ENCODE measurements around the gene SNX9.

SNX9 gene

GRCh38 chr6:157984686-157985225 is 161.7 kb downstream of the SNX9 start:
- Histone ChIP-seq H2AFZ (ENCODE audit: low read length) (no peak overlapping the region), H3K27me3 (ENCODE audit: insufficient read depth, low read length) (peaks cover 13% of the 10 kb centered on the region; the same call in 1 of the 2 replicates), H4K20me1 (ENCODE audit: insufficient read depth, low read length) (no peaks in the 10 kb centered on the region), H3K79me2 (ENCODE audit: insufficient read depth, low read length) (no peaks in the 10 kb centered on the region), H3K4me3 (ENCODE audit: low read depth, low read length, poor library complexity, severe bottlenecking) (no peak overlapping the region), H3K9me2 (ENCODE audit: low read depth, low read length) (no peaks in the 10 kb centered on the region), H3F3A (ENCODE audit: insufficient read depth, low read length) (no peaks in the 10 kb centered on the region), H3K9me3 (ENCODE audit: low read length) (no peaks in the 10 kb centered on the region), H3K4me1 (ENCODE audit: insufficient read depth, low read length, severe bottlenecking) (peaks cover 16% of the 10 kb centered on the region), H3K9ac (ENCODE audit: low read length) (no peak overlapping the region), H3K27ac (ENCODE audit: low read depth, low read length, poor library complexity, severe bottlenecking) (no peak overlapping the region), H3K4me2 (ENCODE audit: low read length) (no peak overlapping the region), H3K36me3 (ENCODE audit: insufficient read depth, low read length) (no peaks in the 10 kb centered on the region)
- TF ChIP-seq EZH2 (IDR thresholded peaks at IDR 0.05; ENCODE audit: borderline replicate concordance, low read length) (no peak), CTCF (IDR thresholded peaks at IDR 0.05; ENCODE audit: low read length) (no peak)

GRCh38 chr6:157985378-157986155 is 162.5 kb downstream of the SNX9 start:
- no peak overlapping the region for H3K4me2 ChIP-seq (ENCODE audit: low read length)
- H3K4me1 ChIP-seq (ENCODE audit: insufficient read depth, low read length, severe bottlenecking), result peaks cover 19% of the 10 kb centered on the region
- no peaks in the 10 kb centered on the region for H3K9me3 ChIP-seq (ENCODE audit: low read length)
- H3K27ac ChIP-seq (ENCODE audit: low read depth, low read length, poor library complexity, severe bottlenecking), result no peak overlapping the region
- no peaks in the 10 kb centered on the region for H3F3A ChIP-seq (ENCODE audit: insufficient read depth, low read length)
- H3K9me2 ChIP-seq (ENCODE audit: low read depth, low read length), result no peaks in the 10 kb centered on the region
- no peaks in the 10 kb centered on the region for H4K20me1 ChIP-seq (ENCODE audit: insufficient read depth, low read length)
- H3K9ac ChIP-seq (ENCODE audit: low read length), result no peak overlapping the region
- no peaks in the 10 kb centered on the region for H3K79me2 ChIP-seq (ENCODE audit: insufficient read depth, low read length)
- H3K36me3 ChIP-seq (ENCODE audit: insufficient read depth, low read length), result no peaks in the 10 kb centered on the region
- H3K4me3 ChIP-seq (ENCODE audit: low read depth, low read length, poor library complexity, severe bottlenecking), result no peak overlapping the region
- H3K27me3 ChIP-seq (ENCODE audit: insufficient read depth, low read length), result peaks cover 8% of the 10 kb centered on the region; the same call in 1 of the 2 replicates
- no peak for TF ChIP-seq CTCF (IDR thresholded peaks at IDR 0.05; ENCODE audit: low read length)
- no peak for TF ChIP-seq EZH2 (IDR thresholded peaks at IDR 0.05; ENCODE audit: borderline replicate concordance, low read length)
- no peak overlapping the region for H2AFZ ChIP-seq (ENCODE audit: low read length)

- no peaks in the 10 kb centered on the region for H3K79me2 ChIP-seq (ENCODE audit: insufficient read depth, low read length)
- no peaks in the 10 kb centered on the region for H3F3A ChIP-seq (ENCODE audit: insufficient read depth, low read length)
- no peak overlapping the region for H3K9ac ChIP-seq (ENCODE audit: low read length)
- peaks cover 5% of the 10 kb centered on the region for H3K4me1 ChIP-seq (ENCODE audit: insufficient read depth, low read length, severe bottlenecking)
- H3K4me2 ChIP-seq (ENCODE audit: low read length), result no peak overlapping the region
- no peaks in the 10 kb centered on the region for H4K20me1 ChIP-seq (ENCODE audit: insufficient read depth, low read length)
- H2AFZ ChIP-seq (ENCODE audit: low read length), result no peak overlapping the region
- no peak for TF ChIP-seq EZH2 (IDR thresholded peaks at IDR 0.05; ENCODE audit: borderline replicate concordance, low read length)
- TF ChIP-seq CTCF (IDR thresholded peaks at IDR 0.05; ENCODE audit: low read length), result no peak
- H3K27ac ChIP-seq (ENCODE audit: low read depth, low read length, poor library complexity, severe bottlenecking), result no peak overlapping the region
- H3K4me3 ChIP-seq (ENCODE audit: low read depth, low read length, poor library complexity, severe bottlenecking), result no peak overlapping the region
- H3K9me2 ChIP-seq (ENCODE audit: low read depth, low read length), result no peaks in the 10 kb centered on the region
- H3K27me3 ChIP-seq (ENCODE audit: insufficient read depth, low read length), result no peaks in the 10 kb centered on the region
- no peaks in the 10 kb centered on the region for H3K9me3 ChIP-seq (ENCODE audit: low read length)
- H3K36me3 ChIP-seq (ENCODE audit: insufficient read depth, low read length), result no peaks in the 10 kb centered on the region
Measured at GRCh38 chr6:157987788-157988699, 165.0 kb downstream of the SNX9 start.
